H1 (cell line): ENCODE data around the gene SPATA31D1. TPM values are rescaled to one million over a fixed set of nuclear protein-coding genes. Genes with fewer than 3 reads are reported as not detected.

Source experiments
- CTCF ChIA-PET: fragments of 300-600 bp; sonication (Branson Sonifier 250); formaldehyde crosslinking; loops from one replicate; lab custom pipeline; 2021; ENCODE audit not compliant: partially characterized antibody; lab: Charles Lee
- POLR2A ChIA-PET: fragments of 300-600 bp; sonication (Branson Sonifier 250); formaldehyde crosslinking; loops from one replicate; lab custom pipeline; 2021; ENCODE audit warnings: inconsistent platforms; ENCODE audit not compliant: partially characterized antibody; lab: Charles Lee
- DNase-seq, 2 experiments: peaks; one replicate each; pipeline versions ENCODE4 v3.0.0 to v3.0.0-alpha.2; 2010 to 2022; ENCODE audit warnings: low spot score in 2 of 2, low read depth in 1 of 2, mixed read lengths in 1 of 2
- FAIRE-seq: peaks from 2 replicates; lab custom pipeline; 2011; peaks lifted over from hg19 to GRCh38; lab: Jason Lieb, UNC
- H2AFZ ChIP-seq: 2 replicates; pipeline ENCODE4 v1.8.1; 2012; ENCODE audit warnings: low read length, inconsistent platforms
- H2AK5ac ChIP-seq: 2 replicates; pipeline ENCODE4 v1.6.1; 2013; ENCODE audit warnings: low read depth, low read length
- H2BK120ac ChIP-seq: replicated peaks from 2 replicates; pipeline ENCODE3; 2013; ENCODE audit warnings: low read depth, low read length, inconsistent platforms
- H2BK12ac ChIP-seq: 2 replicates; pipeline ENCODE4 v1.6.1; 2013; ENCODE audit warnings: low read depth, low read length
- H2BK15ac ChIP-seq: 2 replicates; pipeline ENCODE4 v1.6.1; 2013; ENCODE audit warnings: low read length
- H2BK20ac ChIP-seq: 2 replicates; pipeline ENCODE4 v1.6.1; 2013; ENCODE audit warnings: low read length
- H2BK5ac ChIP-seq: 2 replicates; pipeline ENCODE4 v1.6.1; 2013; ENCODE audit warnings: low read depth, low read length
- H3K14ac ChIP-seq: 2 replicates; pipeline ENCODE4 v1.6.1; 2013; ENCODE audit warnings: inconsistent platforms; ENCODE audit not compliant: insufficient read length
- H3K18ac ChIP-seq: 2 replicates; pipeline ENCODE4 v1.6.1; 2013; ENCODE audit warnings: low read length; ENCODE audit errors: extremely low read depth
- H3K23ac ChIP-seq: 2 replicates; pipeline ENCODE4 v1.6.1; 2013; ENCODE audit warnings: inconsistent platforms; ENCODE audit not compliant: insufficient read length
- H3K23me2 ChIP-seq: 2 replicates; pipeline ENCODE4 v1.6.1; 2013; ENCODE audit warnings: low read depth, low read length
- H3K27ac ChIP-seq: 2 replicates; pipeline ENCODE4 v1.6.1; 2011; ENCODE audit warnings: low read depth, low read length, inconsistent platforms
- H3K27me3 ChIP-seq, 4 experiments: replicated peaks in 1 of 4; 1 replicate in 1 of 4; 2 replicates in 3 of 4; pipeline versions ENCODE4 v1.6.1 to v1.8.1; 2011 to 2013; ENCODE audit warnings: low read length in 3 of 4, mild to moderate bottlenecking in 3 of 4, inconsistent platforms in 2 of 4, mixed read lengths in 2 of 4, moderate library complexity in 1 of 4; ENCODE audit not compliant: control insufficient read depth in 3 of 4, insufficient read depth in 3 of 4; ENCODE audit errors: extremely low read depth in 1 of 4
- H3K36me3 ChIP-seq, 4 experiments: 2 replicates each; pipeline versions ENCODE4 v1.6.1 to v1.8.1; 2011 to 2013; ENCODE audit warnings: mild to moderate bottlenecking in 4 of 4, low read length in 3 of 4, moderate library complexity in 2 of 4, control low read depth in 1 of 4, inconsistent platforms in 1 of 4; ENCODE audit not compliant: insufficient read depth in 4 of 4, control insufficient read depth in 2 of 4
- H3K4ac ChIP-seq: replicated peaks from 2 replicates; pipeline ENCODE3; 2013; ENCODE audit warnings: low read length, low read depth, mixed read lengths, inconsistent platforms; ENCODE audit not compliant: insufficient read length
- H3K4me1 ChIP-seq, 4 experiments: replicated peaks in 1 of 4; 1 replicate in 1 of 4; 2 replicates in 3 of 4; pipeline versions ENCODE4 v1.6.1 to v1.8.1; 2011 to 2013; ENCODE audit warnings: low read length in 3 of 4, inconsistent platforms in 2 of 4, mixed read lengths in 1 of 4; ENCODE audit not compliant: insufficient read depth in 4 of 4, control insufficient read depth in 3 of 4
- H3K4me2 ChIP-seq, 2 experiments: 2 replicates each; pipeline versions ENCODE4 v1.6.1 to v1.8.1; 2011 to 2013; ENCODE audit warnings: low read depth in 2 of 2, low read length in 2 of 2, control low read depth in 1 of 2, inconsistent platforms in 1 of 2, mild to moderate bottlenecking in 1 of 2; ENCODE audit not compliant: insufficient read depth in 1 of 2
- H3K4me3 ChIP-seq, 4 experiments: fragments of 200-600, 300-600 bp in 1 of 4; sonication (generic), shearing (Covaris generic), sonication (Bioruptor Twin) in 1 of 4; 2 replicates each; pipeline versions ENCODE4 v1.5.1 to v1.8.1; 2011 to 2016; ENCODE audit warnings: low read length in 4 of 4, low read depth in 3 of 4, control low read depth in 2 of 4, inconsistent platforms in 2 of 4, mild to moderate bottlenecking in 2 of 4, mixed read lengths in 1 of 4, moderate library complexity in 1 of 4; ENCODE audit not compliant: insufficient read depth in 2 of 4; ENCODE audit errors: extremely low read depth in 1 of 4
- H3K56ac ChIP-seq: replicated peaks from 2 replicates; pipeline ENCODE3; 2013; ENCODE audit warnings: low read depth, mild to moderate bottlenecking, mixed read lengths, low read length, inconsistent platforms; ENCODE audit not compliant: insufficient read length
- H3K79me1 ChIP-seq: 2 replicates; pipeline ENCODE4 v1.6.1; 2013; ENCODE audit warnings: low read depth, low read length, control low read depth
- H3K79me2 ChIP-seq, 2 experiments: 2 replicates each; pipeline versions ENCODE4 v1.6.1 to v1.8.1; 2012 to 2013; ENCODE audit warnings: low read length in 2 of 2, mild to moderate bottlenecking in 2 of 2, inconsistent platforms in 1 of 2; ENCODE audit not compliant: insufficient read depth in 2 of 2, control insufficient read depth in 1 of 2
- H3K9ac ChIP-seq, 4 experiments: replicated peaks in 1 of 4; 1 replicate in 1 of 4; 2 replicates in 3 of 4; pipeline versions ENCODE4 v1.6.1 to v1.8.1; 2011 to 2013; ENCODE audit warnings: low read depth in 3 of 4, low read length in 3 of 4, control low read depth in 2 of 4, mild to moderate bottlenecking in 2 of 4, moderate library complexity in 2 of 4, inconsistent platforms in 1 of 4; ENCODE audit errors: extremely low read depth in 1 of 4
- H3K9me3 ChIP-seq, 2 experiments: 2 replicates each; pipeline versions ENCODE4 v1.6.1 to v1.8.1; 2012 to 2013; ENCODE audit warnings: mild to moderate bottlenecking in 2 of 2, moderate library complexity in 2 of 2, control low read depth in 1 of 2, inconsistent platforms in 1 of 2, low read depth in 1 of 2, low read length in 1 of 2, mixed read lengths in 1 of 2; ENCODE audit not compliant: insufficient read depth in 2 of 2
- H4K20me1 ChIP-seq, 2 experiments: replicated peaks in 1 of 2; 2 replicates each; pipeline versions ENCODE3 to v1.8.1; 2011 to 2013; ENCODE audit warnings: inconsistent platforms in 2 of 2, low read length in 2 of 2, mild to moderate bottlenecking in 1 of 2; ENCODE audit not compliant: insufficient read depth in 2 of 2, control insufficient read depth in 1 of 2
- H4K5ac ChIP-seq: 2 replicates; pipeline ENCODE4 v1.6.1; 2013; ENCODE audit warnings: low read length, low read depth, mixed read lengths, inconsistent platforms; ENCODE audit not compliant: insufficient read length
- H4K8ac ChIP-seq: 2 replicates; pipeline ENCODE4 v1.8.0; 2013; ENCODE audit warnings: mild to moderate bottlenecking, moderate library complexity, low read length, inconsistent platforms; ENCODE audit not compliant: insufficient read depth; ENCODE audit errors: extremely low read depth
- H4K91ac ChIP-seq: replicated peaks from 2 replicates; pipeline ENCODE3; 2013; ENCODE audit warnings: low read length, mixed read lengths, inconsistent platforms; ENCODE audit not compliant: insufficient read length
- ATF2 ChIP-seq: IDR thresholded peaks from 2 replicates; pipeline ENCODE4 v1.6.1; 2012; ENCODE audit warnings: low read length, inconsistent platforms
- CHD2 ChIP-seq: IDR thresholded peaks from 2 replicates; pipeline ENCODE4 v1.6.1; 2012; ENCODE audit warnings: low read length, improper control_type of control experiment
- JUND ChIP-seq: IDR thresholded peaks from 2 replicates; pipeline ENCODE4 v1.6.1; 2011; ENCODE audit warnings: mild to moderate bottlenecking, improper control_type of control experiment, low read length
- RNF2 ChIP-seq: fragments of 200-900, 300-1000 bp; sonication (generic); IDR thresholded peaks from 2 replicates; pipeline ENCODE4 v1.7.1; 2016; ENCODE audit warnings: borderline replicate concordance, low read depth, mild to moderate bottlenecking, antibody characterized with exemption, low read length; ENCODE audit not compliant: poor library complexity, severe bottlenecking; ENCODE audit errors: missing control alignments
- SAP30 ChIP-seq: fragments of 300-600 bp; sonication (generic); IDR thresholded peaks from 2 replicates; pipeline ENCODE4 v1.7.1; 2012; ENCODE audit warnings: low read length, moderate library complexity, mild to moderate bottlenecking, inconsistent platforms; ENCODE audit not compliant: insufficient read depth, insufficient replicate concordance
- SIRT6 ChIP-seq: IDR thresholded peaks from one replicate; pipeline ENCODE4 v1.7.1; 2012; ENCODE audit warnings: low read length, inconsistent platforms
- polyA plus RNA-seq, 7 experiments: library from polyadenylated mRNA; depleted of rRNA in 3 of 7; stranded (reverse) in 5 of 7; unstranded in 2 of 7; fragments of >200 nt in 5 of 7; fragments of 200-250 nt in 2 of 7; gene quantifications; 1 replicate in 5 of 7; 2 replicates in 1 of 7; 4 replicates in 1 of 7; pipeline versions ENCODE4 v1.2.1 to v1.2.3, GENCODE V29; 2011 to 2013; ENCODE audit warnings: missing spikeins in 2 of 7, mixed read lengths in 2 of 7
- total RNA-seq: library from RNA; stranded (reverse); fragmentation: NEBNext Ultra II Directional; extraction: Animal tissue kit (Norgen Biotek cat#: 25700); gene quantifications from 2 replicates; pipeline ENCODE4 v1.2.1, GENCODE V29; 2021

SPATA31D1 gene
- total and polyA plus RNA-seq, 2 of the 8 experiments (the other 6 are each of a cell fraction or from before 2014, with no cell fraction given), result not detected

- no peak for FAIRE-seq
- H4K91ac ChIP-seq, result no peak overlapping the region
- no peaks in the 10 kb centered on the region for H3K27me3 ChIP-seq
- POLR2A ChIA-PET, result no interaction called here
- TF ChIP-seq ATF2, result no peak
- no peak for TF ChIP-seq SAP30
- TF ChIP-seq CHD2, result no peak
- TF ChIP-seq JUND, result no peak
- TF ChIP-seq RNF2, result no peak
- no peak for TF ChIP-seq SIRT6
- TF ChIP-seq, all 59 proteins: peak for 0
- H4K5ac ChIP-seq, result no peak overlapping the region
- H3K4me3 ChIP-seq, result no peak overlapping the region
- no peak overlapping the region for H3K27ac ChIP-seq
- CTCF ChIA-PET, result interaction anchor here (0.6 kb wide), 1 partner anchor 554 kb away, joined by 3 read pairs; no protein-coding TSS in a partner anchor
- H2AFZ ChIP-seq, result no peak overlapping the region
- no peak overlapping the region for H2BK120ac ChIP-seq
- H4K8ac ChIP-seq, result no peak overlapping the region
- no peak overlapping the region for H3K4ac ChIP-seq
- no peak overlapping the region for H3K4me2 ChIP-seq
- no peak overlapping the region for H2BK20ac ChIP-seq
- peaks cover 2 to 3% of the 10 kb centered on the region in 2 experiments; a peak in 2 of 4 replicates for H3K9me3 ChIP-seq
- no peak for DNase-seq
- no peaks in the 10 kb centered on the region for H3K23me2 ChIP-seq
- no peak overlapping the region for H3K18ac ChIP-seq
- H2BK12ac ChIP-seq, result no peak overlapping the region
- H3K9ac ChIP-seq, result no peak overlapping the region
- H3K14ac ChIP-seq, result no peak overlapping the region
- H3K79me1 ChIP-seq, result no peaks in the 10 kb centered on the region
- no peaks in the 10 kb centered on the region for H4K20me1 ChIP-seq
- no peaks in the 10 kb centered on the region for H3K36me3 ChIP-seq
- H2BK5ac ChIP-seq, result no peak overlapping the region
- no peak overlapping the region for H3K56ac ChIP-seq
- no peaks in the 10 kb centered on the region for H3K79me2 ChIP-seq
- H3K4me1 ChIP-seq, result no peaks in the 10 kb centered on the region
- H3K23ac ChIP-seq, result no peak overlapping the region
- H2BK15ac ChIP-seq, result no peak overlapping the region
- H2AK5ac ChIP-seq, result no peak overlapping the region
These were observed 16.8 kb upstream of the SPATA31D1 start for GRCh38 chr9:81971727-81972126.
